Testis (tissue), 2 donors: Measurements from ENCODE around the gene SLC10A2.

ENCODE experiments used
- CTCF ChIP-seq, 3 experiments: fragments of 450-650 bp in 2 of 3; fragments of 200-600 bp in 1 of 3; sonication (generic) in 1 of 3; IDR thresholded peaks; one replicate each; pipeline ENCODE4 v1.5.1; 2016 to 2019; ENCODE audit warnings: antibody characterized with exemption in 3 of 3, mild to moderate bottlenecking in 2 of 3, moderate library complexity in 1 of 3
- POLR2A ChIP-seq: fragments of 450-650 bp; IDR thresholded peaks from one replicate; pipeline ENCODE4 v1.6.1; 2017; ENCODE audit warnings: antibody characterized with exemption, mild to moderate bottlenecking, moderate library complexity

- TF ChIP-seq CTCF (IDR thresholded peaks at IDR 0.05) (no peak), POLR2A (no peak)
These were observed 4.1 kb downstream of the SLC10A2 start for GRCh38 chr13:103062079-103062478.
